Trophoblast cell (in vitro differentiated cells and primary cell): ENCODE data around the gene CER1.

Experiments used
- DNase-seq, 2 donors: peaks; one replicate each; pipeline ENCODE4 v3.0.0-alpha.2; 2016
- H2AFZ ChIP-seq: 2 replicates; pipeline ENCODE4 v1.6.1; 2013; ENCODE audit warnings: low read length, moderate library complexity, mild to moderate bottlenecking; ENCODE audit not compliant: insufficient read depth, poor library complexity
- H2AK5ac ChIP-seq: 2 replicates; pipeline ENCODE4 v1.6.1; 2013; ENCODE audit warnings: mild to moderate bottlenecking, low read length
- H2BK120ac ChIP-seq: 2 replicates; pipeline ENCODE4 v1.6.1; 2013; ENCODE audit warnings: low read length, mild to moderate bottlenecking, moderate library complexity; ENCODE audit not compliant: insufficient read depth, poor library complexity
- H2BK12ac ChIP-seq: 2 replicates; pipeline ENCODE4 v1.6.1; 2013; ENCODE audit warnings: mild to moderate bottlenecking, low read length, moderate library complexity
- H2BK5ac ChIP-seq: 2 replicates; pipeline ENCODE4 v1.6.1; 2013; ENCODE audit warnings: low read length, low read depth, moderate library complexity, mild to moderate bottlenecking; ENCODE audit not compliant: poor library complexity
- H3K14ac ChIP-seq: 2 replicates; pipeline ENCODE4 v1.6.1; 2013; ENCODE audit warnings: mild to moderate bottlenecking, low read length
- H3K18ac ChIP-seq: 2 replicates; pipeline ENCODE4 v1.6.1; 2013; ENCODE audit warnings: mild to moderate bottlenecking, low read length
- H3K23ac ChIP-seq: 2 replicates; pipeline ENCODE4 v1.6.1; 2013; ENCODE audit warnings: low read length
- H3K27ac ChIP-seq: 2 replicates; pipeline ENCODE4 v1.5.1; 2013; ENCODE audit warnings: low read depth, mild to moderate bottlenecking, inconsistent platforms, low read length, moderate library complexity
- H3K27me3 ChIP-seq: 2 replicates; pipeline ENCODE4 v1.6.1; 2013; ENCODE audit warnings: inconsistent platforms, mild to moderate bottlenecking, low read length, moderate library complexity; ENCODE audit not compliant: insufficient read depth
- H3K36me3 ChIP-seq, 2 experiments: 1 replicate in 1 of 2; 2 replicates in 1 of 2; pipeline ENCODE4 v1.6.1; 2013; ENCODE audit warnings: low read length in 2 of 2, mild to moderate bottlenecking in 2 of 2, moderate library complexity in 1 of 2; ENCODE audit not compliant: insufficient read depth in 2 of 2, control insufficient read depth in 1 of 2
- H3K4ac ChIP-seq: 2 replicates; pipeline ENCODE4 v1.6.1; 2013; ENCODE audit warnings: low read depth, mild to moderate bottlenecking, low read length, moderate library complexity
- H3K4me1 ChIP-seq, 2 experiments: 1 replicate in 1 of 2; 2 replicates in 1 of 2; pipeline ENCODE4 v1.6.1; 2013; ENCODE audit warnings: low read length in 2 of 2, mild to moderate bottlenecking in 2 of 2, moderate library complexity in 1 of 2; ENCODE audit not compliant: insufficient read depth in 2 of 2, control insufficient read depth in 1 of 2
- H3K4me2 ChIP-seq: 2 replicates; pipeline ENCODE4 v1.6.1; 2013; ENCODE audit warnings: inconsistent platforms, mild to moderate bottlenecking, low read length, moderate library complexity
- H3K4me3 ChIP-seq: 2 replicates; pipeline ENCODE4 v1.5.1; 2013; ENCODE audit warnings: mild to moderate bottlenecking, low read depth, low read length, inconsistent platforms
- H3K79me1 ChIP-seq: one replicate; pipeline ENCODE4 v1.6.1; 2013; ENCODE audit warnings: low read length
- H3K79me2 ChIP-seq: 2 replicates; pipeline ENCODE4 v1.6.1; 2013; ENCODE audit warnings: low read length, mild to moderate bottlenecking; ENCODE audit not compliant: control insufficient read depth, insufficient read depth, poor library complexity
- H3K9ac ChIP-seq: 2 replicates; pipeline ENCODE4 v1.6.1; 2013; ENCODE audit warnings: mild to moderate bottlenecking, low read length
- H3K9me3 ChIP-seq: 2 replicates; pipeline ENCODE4 v1.6.1; 2013; ENCODE audit warnings: low read depth, mild to moderate bottlenecking, control low read depth, inconsistent platforms, low read length; ENCODE audit not compliant: insufficient read depth
- H4K12ac ChIP-seq: 2 replicates; pipeline ENCODE4 v1.6.1; 2013; ENCODE audit warnings: low read depth, mild to moderate bottlenecking, low read length, moderate library complexity
- H4K8ac ChIP-seq: 2 replicates; pipeline ENCODE4 v1.6.1; 2013; ENCODE audit warnings: low read depth, mild to moderate bottlenecking, low read length, moderate library complexity
- H4K91ac ChIP-seq: one replicate; pipeline ENCODE4 v1.6.1; 2013; ENCODE audit warnings: low read depth, mild to moderate bottlenecking, low read length, moderate library complexity
- WGBS: extraction: QIAGEN DNeasy Blood & Tissue Kit; methylation state at CpG from one replicate; pipeline ENCODE4 v1.1.7; 2013; ENCODE audit warnings: missing lambda C conversion rate; ENCODE audit not compliant: insufficient read length, insufficient coverage; ENCODE audit errors: extremely low coverage; 5-methylcytosine and 5-hydroxymethylcytosine counted together

The CER1 gene

GRCh38 chr9:14670718-14671117 is 51.8 kb downstream of the CER1 start:
- H3K79me1 ChIP-seq, result no peaks in the 10 kb centered on the region
- no peak overlapping the region for H4K12ac ChIP-seq
- H2BK120ac ChIP-seq, result no peak overlapping the region
- H3K27ac ChIP-seq, result no peak overlapping the region
- no peak overlapping the region for H2BK5ac ChIP-seq
- no peak overlapping the region for H3K4ac ChIP-seq
- no peak overlapping the region for H4K8ac ChIP-seq
- DNase-seq, result no peak
- no peak overlapping the region for H3K9ac ChIP-seq
- no peaks in the 10 kb centered on the region for H3K79me2 ChIP-seq
- WGBS, result no CpG with 5 or more reads among the region's 1 CpG
- no peak overlapping the region for H3K18ac ChIP-seq
- H2BK12ac ChIP-seq, result no peak overlapping the region
- no peak overlapping the region for H3K4me3 ChIP-seq
- H3K36me3 ChIP-seq, result peaks cover 0 to 2% of the 10 kb centered on the region in 2 experiments
- no peaks in the 10 kb centered on the region for H3K4me1 ChIP-seq
- no peak overlapping the region for H2AFZ ChIP-seq
- H4K91ac ChIP-seq, result no peak overlapping the region
- no peak overlapping the region for H2AK5ac ChIP-seq
- H3K27me3 ChIP-seq, result no peaks in the 10 kb centered on the region
- no peak overlapping the region for H3K14ac ChIP-seq
- no peak overlapping the region for H3K4me2 ChIP-seq
- H3K23ac ChIP-seq, result no peak overlapping the region
- no peaks in the 10 kb centered on the region for H3K9me3 ChIP-seq
